OCI-LY7 (cell line): ENCODE data around the gene GPR15. TPM values are rescaled to one million over a fixed set of nuclear protein-coding genes. Genes with fewer than 3 reads are reported as not detected.

Experiments
- BruUV-seq: library from RNA; stranded (reverse); fragments of 400-500 nt; replicated peaks from 2 replicates; lab custom pipeline; 2021; lab: Mats Ljungman, UMichigan
- CTCF ChIA-PET: fragments of 300-600 bp; sonication (Branson Sonifier 250); formaldehyde crosslinking; loops from one replicate; lab custom pipeline; 2022; ENCODE audit warnings: antibody characterized with exemption; ENCODE audit not compliant: unreplicated experiment; lab: Charles Lee
- POLR2A ChIA-PET: fragments of 300-600 bp; sonication (Branson Sonifier 250); formaldehyde crosslinking; loops from one replicate; lab custom pipeline; 2022; ENCODE audit warnings: antibody characterized with exemption; lab: Charles Lee
- DNase-seq: peaks from one replicate; pipeline ENCODE4 v3.0.0-alpha.2; 2015; ENCODE audit warnings: low spot score
- H2AFZ ChIP-seq: fragments of 200-600 bp; sonication (generic), shearing (Covaris generic); 2 replicates; pipeline ENCODE4 v1.6.1; 2014; ENCODE audit warnings: mild to moderate bottlenecking, antibody characterized with exemption, low read length, moderate library complexity
- H3K27ac ChIP-seq: fragments of 200-600 bp; sonication (generic); 2 replicates; pipeline ENCODE4 v1.5.1; 2014; ENCODE audit warnings: mixed run types, low read depth, mild to moderate bottlenecking, moderate library complexity, low read length, inconsistent platforms; ENCODE audit not compliant: poor library complexity, severe bottlenecking
- H3K36me3 ChIP-seq: fragments of 200-600 bp; sonication (generic); 2 replicates; pipeline ENCODE4 v1.6.1; 2014; ENCODE audit warnings: mild to moderate bottlenecking, antibody characterized with exemption, low read length, moderate library complexity, mixed read lengths; ENCODE audit not compliant: insufficient read depth
- H3K4me1 ChIP-seq: fragments of 200-600 bp; sonication (generic); 2 replicates; pipeline ENCODE4 v1.5.1; 2014; ENCODE audit warnings: mild to moderate bottlenecking, low read length; ENCODE audit not compliant: insufficient read depth, poor library complexity, severe bottlenecking
- H3K4me2 ChIP-seq: fragments of 200-600 bp; sonication (generic); 2 replicates; pipeline ENCODE4 v1.6.1; 2014; ENCODE audit warnings: mild to moderate bottlenecking, low read length
- H3K4me3 ChIP-seq: fragments of 200-600 bp; sonication (generic); 2 replicates; pipeline ENCODE4 v1.5.1; 2014; ENCODE audit warnings: mild to moderate bottlenecking, low read depth, low read length; ENCODE audit not compliant: poor library complexity, severe bottlenecking
- H3K79me2 ChIP-seq: fragments of 200-600 bp; sonication (generic); 2 replicates; pipeline ENCODE4 v1.6.1; 2016; ENCODE audit warnings: low read depth, mild to moderate bottlenecking, low read length, moderate library complexity, mixed read lengths; ENCODE audit not compliant: insufficient read depth
- H3K9me2 ChIP-seq: fragments of 200-600 bp; sonication (generic); 2 replicates; pipeline ENCODE4 v1.6.1; 2016; ENCODE audit warnings: mild to moderate bottlenecking, low read length, mixed read lengths; ENCODE audit not compliant: insufficient read depth
- H3K9me3 ChIP-seq: fragments of 200-600 bp; sonication (generic); 2 replicates; pipeline ENCODE4 v1.6.1; 2014; ENCODE audit warnings: mild to moderate bottlenecking, mixed run types, low read length, mixed read lengths
- H4K20me1 ChIP-seq: fragments of 200-600 bp; sonication (generic); 2 replicates; pipeline ENCODE4 v1.6.1; 2014; ENCODE audit warnings: mild to moderate bottlenecking, antibody characterized with exemption, low read length, moderate library complexity, mixed read lengths; ENCODE audit not compliant: insufficient read depth
- EZH2phosphoT487 ChIP-seq: fragments of 200-600 bp; sonication (generic); IDR thresholded peaks from 2 replicates; pipeline ENCODE4 v1.6.1; 2018; ENCODE audit warnings: low read depth, borderline replicate concordance, mild to moderate bottlenecking, mixed run types, antibody characterized with exemption, low read length, moderate library complexity, mixed read lengths
- intact Hi-C: fragments of 100-400 bp; cut with micrococcal nuclease; formaldehyde crosslinking; loops from one replicate; pipeline ENCODE4 v1.10.0; 2022; ENCODE audit not compliant: unreplicated experiment
- total RNA-seq, 2 experiments: library from RNA; depleted of rRNA in 1 of 2; stranded (reverse); fragments of >200 nt in 1 of 2; shearing (Covaris generic) in 1 of 2; gene quantifications; 2 replicates each; pipeline ENCODE4 v1.2.3, GENCODE V29; 2014 to 2022
- TF ChIP-seq, protein P1 (sequence below): fragments of 200-600 bp; sonication (generic); conservative IDR thresholded peaks from 2 replicates; pipeline ENCODE4 v1.5.1; 2014; ENCODE audit warnings: mild to moderate bottlenecking, antibody characterized with exemption, low read length, moderate library complexity, mixed read lengths

GPR15 gene
- total RNA-seq, 2 experiments from 2014 or later: 29.8 to 32.0 TPM

DNA sequence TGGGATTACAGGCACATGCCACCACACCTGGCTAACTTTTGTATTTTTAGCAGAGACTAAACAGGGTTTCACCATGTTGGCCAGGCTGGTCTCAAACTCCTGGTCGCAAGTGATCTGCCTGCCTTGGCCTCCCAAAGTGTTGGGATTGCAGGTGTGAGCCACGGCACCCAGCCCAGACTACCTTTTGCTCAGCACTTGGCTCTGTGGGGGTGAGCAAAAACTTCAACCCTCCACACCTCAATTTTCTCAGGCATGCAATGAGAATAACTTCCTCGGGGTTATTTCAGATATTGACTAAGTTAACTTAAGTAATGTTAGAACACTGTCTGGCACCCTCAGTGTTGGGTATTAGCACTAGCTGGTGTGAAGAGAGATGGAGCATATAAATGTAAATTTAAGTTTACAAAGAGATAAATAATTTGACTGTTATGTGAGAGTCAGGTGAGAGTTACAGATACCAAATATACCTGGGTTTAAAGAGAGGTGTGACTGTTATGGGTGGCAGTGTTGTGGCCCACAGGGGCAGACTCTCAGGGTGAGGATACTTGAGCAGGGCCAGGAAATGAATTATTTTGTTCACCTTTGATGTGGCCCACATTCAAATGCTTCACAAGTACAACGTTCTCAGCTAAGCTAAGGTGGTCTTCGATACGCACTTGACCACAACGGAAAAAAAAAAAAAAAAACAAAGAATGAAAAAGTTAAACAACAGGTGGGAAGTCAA, 32.7 kb downstream of the GPR15 start:
- peak; percentile 79 for DNase-seq
- BruUV-seq: no TSS peak
- POLR2A ChIA-PET: interaction anchor here (0.6 to 19.7 kb wide), 23 partner anchors 8 to 528 kb away, joined by 3 to 296 read pairs (median 5); partner anchors contain the start of genes CLDND1 and GPR15

GRCh38 chr3:98565237-98565643, 33.5 kb downstream of the GPR15 start:
- DNase-seq: no peak
- TF ChIP-seq, protein P1, sequence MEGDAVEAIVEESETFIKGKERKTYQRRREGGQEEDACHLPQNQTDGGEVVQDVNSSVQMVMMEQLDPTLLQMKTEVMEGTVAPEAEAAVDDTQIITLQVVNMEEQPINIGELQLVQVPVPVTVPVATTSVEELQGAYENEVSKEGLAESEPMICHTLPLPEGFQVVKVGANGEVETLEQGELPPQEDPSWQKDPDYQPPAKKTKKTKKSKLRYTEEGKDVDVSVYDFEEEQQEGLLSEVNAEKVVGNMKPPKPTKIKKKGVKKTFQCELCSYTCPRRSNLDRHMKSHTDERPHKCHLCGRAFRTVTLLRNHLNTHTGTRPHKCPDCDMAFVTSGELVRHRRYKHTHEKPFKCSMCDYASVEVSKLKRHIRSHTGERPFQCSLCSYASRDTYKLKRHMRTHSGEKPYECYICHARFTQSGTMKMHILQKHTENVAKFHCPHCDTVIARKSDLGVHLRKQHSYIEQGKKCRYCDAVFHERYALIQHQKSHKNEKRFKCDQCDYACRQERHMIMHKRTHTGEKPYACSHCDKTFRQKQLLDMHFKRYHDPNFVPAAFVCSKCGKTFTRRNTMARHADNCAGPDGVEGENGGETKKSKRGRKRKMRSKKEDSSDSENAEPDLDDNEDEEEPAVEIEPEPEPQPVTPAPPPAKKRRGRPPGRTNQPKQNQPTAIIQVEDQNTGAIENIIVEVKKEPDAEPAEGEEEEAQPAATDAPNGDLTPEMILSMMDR: no peak
- TF ChIP-seq EZH2phosphoT487: no peak
- Histone ChIP-seq H3K79me2 (no peaks in the 10 kb centered on the region), H3K9me2 (no peaks in the 10 kb centered on the region), H3K4me1 (peaks cover 64% of the 10 kb centered on the region), H3K4me3 (peak overlapping the region; percentile 28), H3K36me3 (no peaks in the 10 kb centered on the region), H3K4me2 (peak overlapping the region; percentile 61), H3K27ac (peak overlapping the region; percentile 86), H2AFZ (peak overlapping the region; percentile 84; the same call in 1 of the 2 replicates), H4K20me1 (no peaks in the 10 kb centered on the region), H3K9me3 (no peaks in the 10 kb centered on the region)
- BruUV-seq: no TSS peak
- POLR2A ChIA-PET: interaction anchor here (0.6 to 19.7 kb wide), 13 partner anchors 9 to 446 kb away, joined by 3 to 296 read pairs (median 5); partner anchors contain the start of gene GPR15
- CTCF ChIA-PET: interaction anchor here (2.3 kb wide), 1 partner anchor 29 kb away, joined by 9 read pairs; no protein-coding TSS in a partner anchor
- intact Hi-C loops: no loop called here

More for the DNA sequence above, 32.7 kb downstream of the GPR15 start:
- Histone ChIP-seq H3K36me3 (no peaks in the 10 kb centered on the region), H3K9me2 (no peaks in the 10 kb centered on the region), H3K79me2 (no peaks in the 10 kb centered on the region), H3K9me3 (no peaks in the 10 kb centered on the region), H3K4me1 (peaks cover 64% of the 10 kb centered on the region), H3K4me3 (peak overlapping the region; percentile 28), H4K20me1 (no peaks in the 10 kb centered on the region), H3K27ac (peak overlapping the region; percentile 86), H2AFZ (peak overlapping the region; percentile 84; the same call in 1 of the 2 replicates), H3K4me2 (peak overlapping the region; percentile 61)
- intact Hi-C loops: loop anchor here (1.0 to 5.0 kb wide), 2 partner anchors 28 to 448 kb away; no protein-coding TSS in a partner anchor
- CTCF ChIA-PET: interaction anchor here (1.2 to 2.3 kb wide), 2 partner anchors 28 to 41 kb away, joined by 3 to 9 read pairs; no protein-coding TSS in a partner anchor
- TF ChIP-seq EZH2phosphoT487: no peak
- TF ChIP-seq, protein P1: peak; percentile 46; the same call in 1 of the 2 replicates
